Neuronal stem cell (in vitro differentiated cells): ENCODE data around the gene SCRT2.

ENCODE experiments used
- DNase-seq: peaks from one replicate; pipeline ENCODE4 v3.0.0-alpha.2; 2013; ENCODE audit warnings: low spot score
- H2AFZ ChIP-seq: one replicate; pipeline ENCODE4 v1.6.1; 2013; ENCODE audit warnings: mild to moderate bottlenecking, low read length, inconsistent platforms
- H2AK5ac ChIP-seq: 2 replicates; pipeline ENCODE4 v1.6.1; 2013; ENCODE audit warnings: low read depth, mild to moderate bottlenecking, inconsistent platforms, low read length, moderate library complexity, mixed read lengths
- H2BK120ac ChIP-seq: 2 replicates; pipeline ENCODE4 v1.6.1; 2013; ENCODE audit warnings: low read depth, mild to moderate bottlenecking, inconsistent platforms, low read length, moderate library complexity, mixed read lengths
- H2BK12ac ChIP-seq: one replicate; pipeline ENCODE4 v1.6.1; 2013; ENCODE audit warnings: low read length, inconsistent platforms
- H2BK15ac ChIP-seq: 2 replicates; pipeline ENCODE4 v1.6.1; 2013; ENCODE audit warnings: mild to moderate bottlenecking, low read length, inconsistent platforms, mixed read lengths
- H2BK5ac ChIP-seq: one replicate; pipeline ENCODE4 v1.6.1; 2013; ENCODE audit warnings: inconsistent platforms, mild to moderate bottlenecking, low read length, moderate library complexity
- H3K14ac ChIP-seq: one replicate; pipeline ENCODE4 v1.6.1; 2013; ENCODE audit warnings: low read length, inconsistent platforms
- H3K18ac ChIP-seq: 2 replicates; pipeline ENCODE4 v1.6.1; 2013; ENCODE audit warnings: low read length, inconsistent platforms
- H3K23ac ChIP-seq: 2 replicates; pipeline ENCODE4 v1.6.1; 2013; ENCODE audit warnings: low read depth, mild to moderate bottlenecking, mixed read lengths, low read length, inconsistent platforms; ENCODE audit not compliant: poor library complexity
- H3K27ac ChIP-seq: replicated peaks from 3 replicates; pipeline ENCODE4 v1.5.1; 2013; ENCODE audit warnings: low read length, inconsistent platforms
- H3K27me3 ChIP-seq, 3 experiments: 2 replicates each; pipeline ENCODE4 v1.6.1; 2013; ENCODE audit warnings: low read length in 3 of 3, mild to moderate bottlenecking in 2 of 3, inconsistent platforms in 1 of 3, low read depth in 1 of 3, mixed read lengths in 1 of 3, moderate library complexity in 1 of 3; ENCODE audit not compliant: control insufficient read depth in 3 of 3, insufficient read depth in 3 of 3
- H3K36me3 ChIP-seq, 2 donors: replicated peaks in 1 of 2; 2 replicates each; pipeline ENCODE4 v1.6.1; 2013; ENCODE audit warnings: low read length in 2 of 2; ENCODE audit not compliant: control insufficient read depth in 2 of 2, insufficient read depth in 2 of 2
- H3K4ac ChIP-seq: 2 replicates; pipeline ENCODE4 v1.6.1; 2013; ENCODE audit warnings: inconsistent platforms, mild to moderate bottlenecking, low read length, moderate library complexity
- H3K4me1 ChIP-seq, 2 donors: 1 replicate in 1 of 2; 2 replicates in 1 of 2; pipeline ENCODE4 v1.6.1; 2013; ENCODE audit warnings: low read length in 2 of 2, low read depth in 1 of 2; ENCODE audit not compliant: control insufficient read depth in 2 of 2, insufficient read depth in 1 of 2
- H3K4me2 ChIP-seq: one replicate; pipeline ENCODE4 v1.6.1; 2013; ENCODE audit warnings: mild to moderate bottlenecking, low read length, inconsistent platforms; ENCODE audit not compliant: insufficient read depth, poor library complexity, severe bottlenecking
- H3K4me3 ChIP-seq, 2 donors: 2 replicates each; pipeline ENCODE4 v1.5.1; 2013; ENCODE audit warnings: low read length in 2 of 2, mild to moderate bottlenecking in 2 of 2, inconsistent platforms in 1 of 2, moderate library complexity in 1 of 2
- H3K79me1 ChIP-seq: one replicate; pipeline ENCODE4 v1.6.1; 2013; ENCODE audit warnings: low read depth, mild to moderate bottlenecking, inconsistent platforms, low read length, moderate library complexity
- H3K9ac ChIP-seq: one replicate; pipeline ENCODE4 v1.6.1; 2013; ENCODE audit warnings: mild to moderate bottlenecking, low read depth, low read length, inconsistent platforms; ENCODE audit not compliant: poor library complexity
- H3K9me3 ChIP-seq, 2 donors: replicated peaks in 1 of 2; 2 replicates each; pipeline versions ENCODE3 to v1.6.1; 2013; ENCODE audit warnings: low read length in 2 of 2, mild to moderate bottlenecking in 2 of 2, inconsistent platforms in 1 of 2, low read depth in 1 of 2, mixed read lengths in 1 of 2, moderate library complexity in 1 of 2; ENCODE audit not compliant: control insufficient read depth in 2 of 2, insufficient read depth in 1 of 2
- H4K8ac ChIP-seq: one replicate; pipeline ENCODE4 v1.6.1; 2013; ENCODE audit warnings: low read depth, mild to moderate bottlenecking, inconsistent platforms, low read length, moderate library complexity
- H4K91ac ChIP-seq: one replicate; pipeline ENCODE4 v1.6.1; 2013; ENCODE audit warnings: low read length, low read depth, mild to moderate bottlenecking, inconsistent platforms; ENCODE audit not compliant: poor library complexity
- WGBS, 2 donors: extraction: QIAGEN DNeasy Blood & Tissue Kit; methylation state at CpG; one replicate each; pipeline ENCODE4 v1.1.7; 2013; ENCODE audit warnings: missing lambda C conversion rate in 2 of 2, mixed read lengths in 1 of 2; ENCODE audit not compliant: insufficient read length in 2 of 2, insufficient replicate concordance in 1 of 2; ENCODE audit errors: extremely low coverage in 2 of 2; 5-methylcytosine and 5-hydroxymethylcytosine counted together

SCRT2 gene

DNA sequence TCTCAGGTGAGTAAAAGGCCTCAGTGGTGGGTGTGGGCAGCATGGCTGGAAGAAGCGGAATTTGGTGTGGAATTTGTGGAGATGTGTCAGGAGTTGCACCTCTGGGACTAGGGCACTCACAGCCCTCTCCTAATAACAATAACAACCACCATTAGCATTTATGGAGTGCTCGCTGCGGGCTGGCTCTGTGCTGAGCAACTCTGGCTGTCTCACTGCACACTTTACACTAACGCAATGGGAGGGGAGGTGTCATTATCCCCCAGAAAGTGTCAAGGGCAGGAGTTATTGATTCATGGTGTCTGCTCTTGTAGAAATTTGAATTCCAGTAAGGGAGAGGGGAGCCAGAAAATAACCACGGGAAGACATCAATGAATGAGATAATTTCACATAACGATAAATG lies 22.7 kb upstream of the SCRT2 start:
- Histone ChIP-seq H3K4ac (no peak overlapping the region), H3K9me3 (no peaks in the 10 kb centered on the region), H2AK5ac (no peak overlapping the region), H3K23ac (no peak overlapping the region), H3K14ac (no peak overlapping the region), H3K18ac (no peak overlapping the region), H3K27ac (no peak overlapping the region), H3K79me1 (no peaks in the 10 kb centered on the region), H2BK120ac (no peak overlapping the region), H3K4me3 (no peak overlapping the region), H4K8ac (no peak overlapping the region), H2BK5ac (no peak overlapping the region), H2AFZ (no peak overlapping the region), H3K4me1 (peaks cover 6 to 8% of the 10 kb centered on the region in 2 donors), H4K91ac (no peak overlapping the region), H2BK12ac (no peak overlapping the region), H3K36me3 (no peaks in the 10 kb centered on the region), H3K4me2 (no peak overlapping the region), H3K9ac (no peak overlapping the region), H3K27me3 (peaks cover 0 to 18% (median 0%) of the 10 kb centered on the region in 3 experiments), H2BK15ac (no peak overlapping the region)
- no CpG with 5 or more reads among the region's 6 CpGs for WGBS, 2 donors
- no peak for DNase-seq

GRCh38 chr20:697826-698225 lies 22.2 kb upstream of the SCRT2 start:
- no peak overlapping the region for H2BK12ac ChIP-seq
- peaks cover 6 to 8% of the 10 kb centered on the region in 2 donors for H3K4me1 ChIP-seq
- H2BK120ac ChIP-seq, result no peak overlapping the region
- H3K14ac ChIP-seq, result no peak overlapping the region
- DNase-seq, result no peak
- no peak overlapping the region for H3K4ac ChIP-seq
- H3K27ac ChIP-seq, result no peak overlapping the region
- H4K91ac ChIP-seq, result no peak overlapping the region
- peaks cover 0 to 18% (median 0%) of the 10 kb centered on the region in 3 experiments for H3K27me3 ChIP-seq
- no peaks in the 10 kb centered on the region for H3K9me3 ChIP-seq
- H3K36me3 ChIP-seq, result no peaks in the 10 kb centered on the region
- H3K9ac ChIP-seq, result no peak overlapping the region
- no peak overlapping the region for H2AFZ ChIP-seq
- no peak overlapping the region for H3K4me3 ChIP-seq
- H2BK15ac ChIP-seq, result no peak overlapping the region
- H4K8ac ChIP-seq, result no peak overlapping the region
- no peak overlapping the region for H2AK5ac ChIP-seq
- H3K18ac ChIP-seq, result no peak overlapping the region
- H3K79me1 ChIP-seq, result no peaks in the 10 kb centered on the region
- no CpG with 5 or more reads among the region's 9 CpGs for WGBS, 2 donors
- no peak overlapping the region for H2BK5ac ChIP-seq
- H3K23ac ChIP-seq, result no peak overlapping the region
- no peak overlapping the region for H3K4me2 ChIP-seq

GRCh38 chr20:695165-695866 lies 19.7 kb upstream of the SCRT2 start:
- Histone ChIP-seq H3K36me3 (no peaks in the 10 kb centered on the region), H2BK12ac (no peak overlapping the region), H3K27me3 (peaks cover 0 to 26% (median 0%) of the 10 kb centered on the region in 3 experiments), H2BK5ac (no peak overlapping the region), H3K14ac (no peak overlapping the region), H2AFZ (no peak overlapping the region), H2AK5ac (no peak overlapping the region), H3K4me2 (no peak overlapping the region), H3K4me3 (no peak overlapping the region), H3K9ac (no peak overlapping the region), H3K18ac (no peak overlapping the region), H3K4me1 (peaks cover 6 to 8% of the 10 kb centered on the region in 2 donors), H3K27ac (no peak overlapping the region), H3K4ac (no peak overlapping the region), H3K23ac (no peak overlapping the region), H2BK120ac (no peak overlapping the region), H4K8ac (no peak overlapping the region), H2BK15ac (no peak overlapping the region), H3K79me1 (no peaks in the 10 kb centered on the region), H4K91ac (no peak overlapping the region), H3K9me3 (no peaks in the 10 kb centered on the region)
- no peak for DNase-seq
- no CpG with 5 or more reads among the region's 2 CpGs for WGBS, 2 donors

GRCh38 chr20:694496-694895 lies 18.9 kb upstream of the SCRT2 start:
- no peak overlapping the region for H3K18ac ChIP-seq
- no peak overlapping the region for H2BK5ac ChIP-seq
- no peak overlapping the region for H2BK12ac ChIP-seq
- no peaks in the 10 kb centered on the region for H3K36me3 ChIP-seq
- H3K9me3 ChIP-seq, result no peaks in the 10 kb centered on the region
- H4K8ac ChIP-seq, result no peak overlapping the region
- H2BK120ac ChIP-seq, result no peak overlapping the region
- H2BK15ac ChIP-seq, result no peak overlapping the region
- H3K14ac ChIP-seq, result no peak overlapping the region
- no peaks in the 10 kb centered on the region for H3K79me1 ChIP-seq
- H2AK5ac ChIP-seq, result no peak overlapping the region
- no peak for DNase-seq
- H3K4ac ChIP-seq, result no peak overlapping the region
- no peak overlapping the region for H3K27ac ChIP-seq
- H4K91ac ChIP-seq, result no peak overlapping the region
- H3K9ac ChIP-seq, result no peak overlapping the region
- H3K27me3 ChIP-seq, result peaks cover 0 to 25% (median 0%) of the 10 kb centered on the region in 3 experiments
- no peak overlapping the region for H3K4me2 ChIP-seq
- peaks cover 2% of the 10 kb centered on the region in 2 donors for H3K4me1 ChIP-seq
- H3K23ac ChIP-seq, result no peak overlapping the region
- WGBS, 2 donors, result no CpG with 5 or more reads among the region's 4 CpGs
- H3K4me3 ChIP-seq, result peak overlapping the region in 1 of 2 donors; percentile 35
- no peak overlapping the region for H2AFZ ChIP-seq
